ENCODE data around the gene SLC2A3. TPM values are rescaled to one million over a fixed set of nuclear protein-coding genes. Genes with fewer than 3 reads are reported as not detected.

The SLC2A3 gene
- total RNA-seq, 2 donors from 2014 or later = 4.1 to 21.2 TPM

GRCh38 chr12:7872566-7873319 is 63.2 kb downstream of the SLC2A3 start, which contains the start of gene SLC2A14:
Gene SLC2A14, minus strand, starts transcription at chr12:7872915. Its CDS starts 3,035 bp downstream, at chr12:7869880.
- Histone ChIP-seq H3K4me1 (replicated peaks) (no peaks in the 10 kb centered on the region), H3K36me3 (no peaks in the 10 kb centered on the region), H3K4me3 (no peak within 1 kb of the TSS), H3K9me3 (no peaks in the 10 kb centered on the region), H3K27ac (no peak within 1 kb of the TSS), H3K27me3 (replicated peaks; ENCODE audit: insufficient read depth) (no peaks in the 10 kb centered on the region)
- no peak for DNase-seq (ENCODE audit: low spot score)
- 28% methylated on average over 65 of the region's 65 CpGs for WGBS
- intact Hi-C loops (cut with DNase I) = no loop called here
- no peak for TF ChIP-seq POLR2A (IDR thresholded peaks at IDR 0.05)
- no peak for TF ChIP-seq POLR2AphosphoS5 (IDR thresholded peaks at IDR 0.05)
- TF ChIP-seq, protein P1, sequence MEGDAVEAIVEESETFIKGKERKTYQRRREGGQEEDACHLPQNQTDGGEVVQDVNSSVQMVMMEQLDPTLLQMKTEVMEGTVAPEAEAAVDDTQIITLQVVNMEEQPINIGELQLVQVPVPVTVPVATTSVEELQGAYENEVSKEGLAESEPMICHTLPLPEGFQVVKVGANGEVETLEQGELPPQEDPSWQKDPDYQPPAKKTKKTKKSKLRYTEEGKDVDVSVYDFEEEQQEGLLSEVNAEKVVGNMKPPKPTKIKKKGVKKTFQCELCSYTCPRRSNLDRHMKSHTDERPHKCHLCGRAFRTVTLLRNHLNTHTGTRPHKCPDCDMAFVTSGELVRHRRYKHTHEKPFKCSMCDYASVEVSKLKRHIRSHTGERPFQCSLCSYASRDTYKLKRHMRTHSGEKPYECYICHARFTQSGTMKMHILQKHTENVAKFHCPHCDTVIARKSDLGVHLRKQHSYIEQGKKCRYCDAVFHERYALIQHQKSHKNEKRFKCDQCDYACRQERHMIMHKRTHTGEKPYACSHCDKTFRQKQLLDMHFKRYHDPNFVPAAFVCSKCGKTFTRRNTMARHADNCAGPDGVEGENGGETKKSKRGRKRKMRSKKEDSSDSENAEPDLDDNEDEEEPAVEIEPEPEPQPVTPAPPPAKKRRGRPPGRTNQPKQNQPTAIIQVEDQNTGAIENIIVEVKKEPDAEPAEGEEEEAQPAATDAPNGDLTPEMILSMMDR (IDR thresholded peaks at IDR 0.05) = no peak

DNA sequence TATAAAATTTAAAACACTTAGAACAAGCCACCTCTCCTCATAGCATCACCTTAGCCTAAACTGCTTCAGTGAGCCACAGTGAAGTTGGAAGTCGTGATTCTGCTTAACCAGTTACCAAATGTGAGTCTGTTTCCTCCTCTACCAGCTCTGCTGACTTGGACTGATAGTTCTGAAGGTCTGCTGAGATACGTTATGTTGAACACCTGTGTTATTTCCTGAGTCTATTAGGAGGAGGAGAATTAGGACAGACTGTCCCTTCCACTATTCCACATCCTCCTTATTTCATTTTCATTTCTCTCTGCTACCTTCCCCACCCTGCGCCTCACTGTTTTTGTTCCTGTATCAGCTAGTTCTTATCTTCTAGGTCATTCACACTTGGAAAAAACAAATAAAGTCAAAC is 65.7 kb downstream of the SLC2A3 start:
- WGBS = 54% methylated on average over 3 of the region's 3 CpGs
- Histone ChIP-seq H3K27me3 (replicated peaks; ENCODE audit: insufficient read depth) (no peaks in the 10 kb centered on the region), H3K9me3 (no peaks in the 10 kb centered on the region), H3K36me3 (no peaks in the 10 kb centered on the region), H3K4me3 (no peak overlapping the region), H3K27ac (no peak overlapping the region), H3K4me1 (replicated peaks) (no peaks in the 10 kb centered on the region)
- intact Hi-C loops (cut with DNase I) = no loop called here
- TF ChIP-seq POLR2AphosphoS5 (IDR thresholded peaks at IDR 0.05) = no peak
- DNase-seq (ENCODE audit: low spot score) = no peak

Small RNA genes within 50 kb of the gene (small RNA-seq; reads per million reads assigned to genes)
- 0 reads per million in 2 donors for gene RF00019

Other genes with a start within 250 kb of the SLC2A3 start
- not detected for gene GDF3, start 240.4 kb downstream of the SLC2A3 start, total RNA-seq
- gene DPPA3, start 224.8 kb downstream of the SLC2A3 start, total RNA-seq = 1 to 10 TPM in 1 of 2 donors, not detected in 1; 1.8 TPM
- 1 to 10 TPM in 1 of 2 donors, not detected in 1; 1.3 TPM for gene CLEC4C, start 188.8 kb downstream of the SLC2A3 start, total RNA-seq
- gene NANOGNB, start 171.0 kb downstream of the SLC2A3 start, total RNA-seq = not detected
- under 1 TPM; 0.05 to 0.23 TPM for gene NANOG, start 146.8 kb downstream of the SLC2A3 start, total RNA-seq
- gene SLC2A14, start 63.3 kb downstream of the SLC2A3 start, total RNA-seq = 10 to 100 TPM in 1 of 2 donors, not detected in 1; 10.7 TPM
- gene FOXJ2, start 96.5 kb upstream of the SLC2A3 start, total RNA-seq = 10 to 100 TPM; 15.4 to 27.8 TPM
- 1 to 10 TPM; 1.5 to 3.4 TPM for gene C3AR1, start 130.2 kb upstream of the SLC2A3 start, total RNA-seq
- gene NECAP1, start 146.1 kb upstream of the SLC2A3 start, total RNA-seq = 10 to 100 TPM; 52.0 to 60.2 TPM
- gene CLEC4A, start 187.4 kb upstream of the SLC2A3 start, total RNA-seq = 1 to 10 TPM in 1 of 2 donors, not detected in 1; 1.1 TPM
- gene ZNF705A, start 220.8 kb upstream of the SLC2A3 start, total RNA-seq = not detected